GM19467 (cell line): ENCODE data around the gene DENR.
"Not testable (repeated sequence)": the region's sequence is repeated elsewhere in the genome, so short reads cannot be mapped to it uniquely, and the experiment has no call there.

Experiments
- ATAC-seq: cut with Tn5 transposase; IDR thresholded peaks from one replicate; pipeline ENCODE4 v1.9.1; 2021; ENCODE audit warnings: mild to moderate bottlenecking, moderate library complexity; ENCODE audit not compliant: unreplicated experiment

The DENR gene, protein sequence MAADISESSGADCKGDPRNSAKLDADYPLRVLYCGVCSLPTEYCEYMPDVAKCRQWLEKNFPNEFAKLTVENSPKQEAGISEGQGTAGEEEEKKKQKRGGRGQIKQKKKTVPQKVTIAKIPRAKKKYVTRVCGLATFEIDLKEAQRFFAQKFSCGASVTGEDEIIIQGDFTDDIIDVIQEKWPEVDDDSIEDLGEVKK

DNA sequence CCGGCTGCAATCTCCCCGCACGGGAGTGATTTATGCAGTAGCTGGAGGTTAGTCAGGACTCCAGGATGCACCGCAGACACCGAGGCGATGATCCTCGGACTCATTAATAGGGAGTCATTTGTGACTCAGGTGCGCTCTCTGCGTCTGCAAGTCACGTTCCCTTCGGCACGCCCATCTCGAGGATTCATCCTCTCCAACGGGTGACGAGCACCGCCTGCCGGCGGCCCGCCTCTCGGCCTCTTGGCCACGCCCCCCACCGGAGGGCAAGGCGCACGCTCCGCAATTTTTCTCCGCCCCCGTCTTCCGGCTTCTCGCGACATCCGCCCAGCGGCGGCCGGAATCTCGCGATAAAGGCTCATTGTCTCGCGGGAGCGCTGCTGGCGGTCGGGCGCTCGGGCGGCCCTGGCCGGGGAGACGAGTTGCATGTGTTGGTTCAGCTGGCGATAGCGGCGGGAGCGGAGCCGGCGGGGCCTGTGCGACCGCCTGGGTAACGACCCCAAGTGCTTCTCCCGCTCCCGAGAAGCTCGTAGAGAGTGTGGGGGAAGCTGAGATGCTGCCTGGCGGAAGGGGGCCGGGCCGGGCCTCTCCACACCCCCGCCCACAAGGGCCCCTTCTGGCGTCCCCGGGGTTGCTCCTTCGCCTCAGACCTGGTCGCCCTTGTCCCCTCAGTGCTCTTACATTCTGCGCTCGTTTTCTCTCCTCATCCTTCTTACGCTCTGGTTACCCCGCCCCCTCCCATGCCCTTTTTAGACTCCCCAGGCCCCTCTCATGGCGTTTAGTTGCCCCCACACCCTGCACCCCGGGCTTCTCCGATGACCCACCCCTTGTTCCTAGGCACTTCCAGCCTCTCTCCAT lies at the start of gene DENR:
DENR (plus strand) TSS at position 361 of the 855 bp plus-strand sequence. CDS start 878 bp downstream, outside the sequence.
- ATAC-seq: peak; percentile 91

DNA sequence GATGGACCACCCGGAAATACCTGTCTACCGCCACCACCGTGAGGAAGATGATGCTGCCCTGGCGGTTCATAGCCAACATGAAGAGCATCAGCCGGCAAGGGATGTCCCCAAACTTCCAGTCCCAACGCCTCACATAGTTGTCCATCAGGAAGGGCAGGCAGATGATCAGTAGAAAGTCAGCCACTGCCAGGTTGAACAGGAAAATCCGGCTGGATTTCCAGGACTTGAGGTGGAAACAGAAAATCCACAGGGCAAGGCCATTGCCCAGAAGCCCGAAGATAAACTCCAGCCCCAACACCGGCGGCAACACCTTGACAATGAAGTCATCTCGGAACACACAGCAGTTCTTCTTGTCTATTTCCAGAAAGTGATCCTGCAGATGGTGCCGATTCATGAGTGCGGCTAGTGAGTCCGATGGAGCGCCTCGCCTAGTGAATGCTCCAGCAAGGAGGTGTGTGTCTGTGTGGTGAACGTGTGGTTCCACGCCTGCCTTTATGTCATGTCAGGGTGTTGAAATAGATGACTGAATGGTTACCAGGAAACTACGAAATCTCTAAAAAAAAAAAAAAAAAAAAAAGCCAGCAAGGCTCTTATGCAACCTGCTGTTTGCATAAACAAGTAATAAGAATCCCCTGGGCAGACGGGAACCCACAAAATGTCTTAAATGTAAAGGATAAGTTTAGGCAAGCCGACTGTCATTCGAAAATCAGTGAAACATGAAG lies 49.6 kb upstream of the DENR start, which contains the start of gene HCAR2:
HCAR2 (minus strand) TSS at position 468 of the 722 bp plus-strand sequence; CDS start at position 394, 74 bp downstream.
- not testable (repeated sequence) for ATAC-seq

DNA sequence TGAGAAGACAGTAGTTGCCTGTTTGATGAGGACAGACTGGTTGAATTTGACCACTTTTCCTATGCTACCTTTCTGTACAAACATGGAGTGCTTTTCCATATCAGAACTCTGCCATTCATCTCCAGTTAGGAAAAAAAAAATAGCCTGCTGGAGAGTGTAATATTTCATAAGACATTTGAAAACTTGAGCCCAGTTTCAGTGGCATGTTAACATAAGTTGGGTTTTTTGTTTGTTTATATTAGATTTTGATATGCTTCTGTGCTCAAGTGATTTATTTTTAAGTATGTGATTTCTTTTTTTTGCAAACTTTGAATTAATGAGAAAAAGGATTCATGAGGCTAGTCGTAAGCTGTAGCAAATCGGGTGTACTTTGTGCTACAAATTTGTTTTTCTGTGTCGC lies 48.8 kb upstream of the DENR start:
- ATAC-seq: not testable (repeated sequence)

DNA sequence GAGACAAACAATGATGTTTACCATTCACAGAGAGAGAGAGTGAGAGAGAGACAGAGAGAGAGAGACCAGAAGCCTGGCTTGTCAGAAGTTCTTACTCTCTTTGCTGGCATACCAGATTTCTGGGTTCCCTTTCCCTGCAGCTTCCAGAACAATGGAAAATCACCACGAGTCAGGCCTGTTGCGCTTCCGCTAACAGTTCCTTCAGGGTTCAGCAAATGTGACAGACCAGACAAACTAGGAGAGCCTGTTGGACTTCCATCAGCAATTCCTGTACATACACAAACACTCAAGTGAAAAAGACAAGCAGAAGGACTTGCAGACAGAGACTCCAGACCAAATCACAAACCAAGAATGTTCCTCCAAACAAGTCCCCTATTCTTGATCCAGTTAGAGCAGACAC lies 43.3 kb upstream of the DENR start:
- ATAC-seq: not testable (repeated sequence)

DNA sequence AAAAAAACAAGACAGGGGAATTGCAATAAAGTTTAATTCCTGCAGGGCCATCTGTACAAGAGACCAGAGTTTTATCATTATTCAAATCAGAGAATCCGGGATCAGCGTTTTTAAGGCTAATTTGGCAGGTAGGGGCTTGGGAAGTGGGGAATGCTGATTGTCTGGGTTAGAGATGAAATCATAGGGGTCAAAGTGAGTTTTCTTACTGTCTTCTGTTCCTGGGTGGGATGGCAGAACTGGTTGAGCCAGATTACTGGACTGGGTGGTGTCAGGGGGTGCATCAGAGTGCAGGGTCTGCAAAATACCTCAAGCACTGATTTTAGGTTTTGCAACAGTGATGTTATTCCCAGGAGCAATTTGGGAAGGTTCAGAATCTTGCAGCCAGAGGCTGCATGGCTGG lies 42.3 kb upstream of the DENR start:
- ATAC-seq: not testable (repeated sequence)

DNA sequence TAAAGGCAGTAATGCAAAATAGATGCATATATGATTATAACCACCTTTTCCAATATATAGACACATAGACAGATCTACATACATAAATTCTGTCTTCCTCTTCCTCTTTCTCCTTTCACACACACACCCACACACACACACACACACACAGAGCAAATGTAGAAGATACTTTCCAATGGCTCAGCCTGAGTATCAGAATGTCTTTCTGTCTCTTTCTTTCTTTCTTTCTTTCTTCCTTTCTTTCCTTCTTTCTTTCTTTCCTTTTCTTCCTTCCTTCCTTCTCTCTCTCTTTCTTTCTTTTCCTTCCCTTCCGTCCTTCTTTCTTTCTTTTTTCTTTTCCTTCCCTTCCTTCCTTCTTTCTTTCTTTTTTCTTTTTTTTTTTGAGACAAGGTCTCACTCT lies 41.4 kb upstream of the DENR start:
- not testable (repeated sequence) for ATAC-seq

DNA sequence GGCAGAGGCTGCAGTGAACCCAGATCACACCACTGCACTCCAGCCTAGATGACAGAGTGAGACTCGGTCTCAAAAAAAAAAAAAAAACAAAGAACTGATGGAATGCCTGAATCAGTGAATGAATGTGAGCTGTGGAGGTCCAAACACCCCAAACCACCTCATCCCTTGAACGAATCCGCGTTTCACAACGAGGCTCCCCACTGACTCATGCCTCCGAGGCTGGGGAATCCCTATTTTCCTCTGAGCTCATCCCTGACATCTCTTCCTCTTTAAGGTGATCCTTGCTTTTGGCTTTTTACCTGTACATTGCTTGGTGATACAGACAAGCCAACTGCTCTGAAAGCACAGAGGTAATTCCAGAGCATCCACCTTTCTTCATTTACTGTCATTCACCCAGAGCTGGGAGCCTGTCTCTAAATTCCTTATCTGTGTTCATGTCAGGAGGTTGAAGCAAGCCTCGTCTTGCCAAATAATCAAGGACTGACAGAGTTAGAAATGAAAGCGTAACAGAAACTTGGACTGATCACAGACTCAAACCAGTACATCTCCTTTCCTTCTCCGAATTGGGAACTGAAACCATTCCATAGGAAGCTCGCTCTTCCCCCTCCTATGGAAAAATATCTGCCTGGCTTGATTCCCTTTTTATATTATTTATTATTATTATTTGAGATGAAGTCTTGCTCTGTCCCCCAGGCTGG lies 39.0 kb upstream of the DENR start:
- ATAC-seq: not testable (repeated sequence)

DNA sequence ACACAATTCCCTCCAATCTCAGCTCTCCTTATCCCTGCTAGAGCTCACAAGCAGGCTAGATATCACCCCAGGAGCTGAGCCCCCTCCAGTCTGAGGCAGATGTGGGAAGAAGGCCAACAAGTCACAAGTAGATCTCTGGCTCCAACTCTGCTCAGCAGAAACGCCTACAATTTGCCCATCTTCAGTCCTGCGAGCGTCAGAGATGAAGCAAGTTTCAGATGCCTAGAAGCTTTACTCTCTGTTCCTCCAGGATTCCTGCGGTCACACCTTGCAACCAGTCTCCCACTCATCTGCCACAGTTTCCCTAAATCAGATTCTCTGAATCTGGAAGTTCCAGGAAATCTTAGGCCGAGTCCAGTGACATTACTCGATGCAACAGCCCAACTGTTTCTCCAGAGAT lies 37.4 kb upstream of the DENR start:
- ATAC-seq: not testable (repeated sequence)

DNA sequence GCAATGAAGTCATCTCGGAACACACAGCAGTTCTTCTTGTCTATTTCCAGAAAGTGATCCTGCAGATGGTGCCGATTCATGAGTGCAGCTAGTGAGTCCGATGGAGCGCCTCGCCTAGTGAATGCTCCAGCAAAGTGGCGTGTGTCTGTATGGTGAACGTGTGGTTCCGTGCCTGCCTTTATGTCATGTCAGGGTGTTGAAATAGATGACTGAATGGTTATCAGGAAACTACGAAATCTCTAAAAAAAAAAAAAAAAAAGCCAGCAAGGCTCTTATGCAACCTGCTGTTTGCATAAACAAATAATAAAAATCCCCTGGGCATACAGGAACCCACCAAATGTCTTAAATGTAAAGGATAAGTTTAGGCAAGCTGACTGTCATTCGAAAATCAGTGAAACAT lies 36.0 kb upstream of the DENR start, which contains the start of gene HCAR3:
HCAR3 (minus strand) TSS at position 154 of the 400 bp plus-strand sequence; CDS start at position 80, 74 bp downstream.
- ATAC-seq: not testable (repeated sequence)

DNA sequence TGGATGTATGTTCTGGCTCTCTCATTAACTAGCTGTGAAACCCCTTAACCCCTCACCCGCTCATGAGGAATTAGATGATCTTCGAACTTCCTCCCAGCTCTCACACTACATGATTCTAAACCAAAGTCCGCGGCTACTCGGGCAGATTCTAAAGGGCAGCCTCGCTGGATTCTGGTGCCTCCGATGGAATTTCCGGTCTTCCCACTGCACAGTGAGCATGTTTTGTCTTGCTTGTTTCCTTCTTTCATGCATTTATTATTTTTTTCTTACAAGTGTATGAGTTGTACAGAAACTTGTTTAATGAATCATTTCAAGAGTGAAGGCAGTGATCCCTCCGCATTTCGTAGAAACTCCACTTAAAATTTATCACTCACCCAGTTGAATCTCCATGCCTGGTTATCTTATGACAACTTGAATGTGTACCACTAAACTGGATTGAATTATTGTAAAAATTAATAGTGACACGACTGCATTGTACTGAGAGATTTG lies 31.5 kb upstream of the DENR start:
- no peak for ATAC-seq

DNA sequence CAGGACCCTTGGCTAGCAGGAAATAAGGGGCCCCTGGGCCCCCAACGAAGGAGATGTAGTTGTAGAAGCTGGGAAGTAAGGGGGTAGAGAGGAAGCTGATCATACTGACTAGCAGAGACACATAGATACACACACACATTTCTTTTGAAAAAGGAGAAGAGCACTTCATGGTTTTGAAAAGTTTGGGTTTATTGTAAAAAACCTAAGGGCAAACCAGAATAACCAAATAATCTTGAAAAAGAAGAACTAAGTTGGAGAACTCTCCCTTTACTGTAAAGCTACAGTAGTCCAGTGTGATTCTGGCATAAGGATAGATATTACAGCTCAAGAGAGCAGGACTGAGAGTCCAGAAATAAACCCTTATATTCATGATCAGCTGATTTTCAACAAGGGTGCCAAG lies 30.2 kb upstream of the DENR start:
- ATAC-seq: no peak

DNA sequence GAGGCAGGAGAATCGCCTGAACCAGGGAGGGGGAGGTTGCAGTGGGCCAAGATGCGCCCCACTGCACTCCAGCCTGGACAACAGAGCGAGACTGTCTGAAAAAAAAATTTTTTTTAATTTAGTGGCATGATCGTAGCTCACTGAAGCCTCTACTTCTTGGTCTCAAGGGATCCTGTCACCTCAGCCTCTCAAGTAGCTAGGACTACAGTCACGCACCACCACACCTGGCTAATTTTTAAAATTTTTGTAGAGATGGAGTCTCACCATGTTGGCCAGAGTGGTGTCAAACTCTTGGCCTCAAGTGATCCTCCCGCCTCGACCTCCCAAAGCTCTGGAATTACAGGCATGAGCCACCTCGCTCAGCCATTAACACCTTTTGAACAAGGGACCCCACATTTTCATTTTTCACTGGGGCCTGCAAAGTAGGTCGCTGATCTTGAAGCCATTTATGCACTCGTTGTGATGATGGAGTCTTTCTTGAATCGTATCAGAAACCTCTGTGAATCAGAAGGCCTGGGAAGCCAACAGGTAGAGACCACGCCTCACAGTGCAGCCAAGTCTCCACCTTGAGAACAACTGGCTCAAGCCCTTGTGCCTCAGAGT lies 27.9 kb upstream of the DENR start:
- no peak for ATAC-seq

DNA sequence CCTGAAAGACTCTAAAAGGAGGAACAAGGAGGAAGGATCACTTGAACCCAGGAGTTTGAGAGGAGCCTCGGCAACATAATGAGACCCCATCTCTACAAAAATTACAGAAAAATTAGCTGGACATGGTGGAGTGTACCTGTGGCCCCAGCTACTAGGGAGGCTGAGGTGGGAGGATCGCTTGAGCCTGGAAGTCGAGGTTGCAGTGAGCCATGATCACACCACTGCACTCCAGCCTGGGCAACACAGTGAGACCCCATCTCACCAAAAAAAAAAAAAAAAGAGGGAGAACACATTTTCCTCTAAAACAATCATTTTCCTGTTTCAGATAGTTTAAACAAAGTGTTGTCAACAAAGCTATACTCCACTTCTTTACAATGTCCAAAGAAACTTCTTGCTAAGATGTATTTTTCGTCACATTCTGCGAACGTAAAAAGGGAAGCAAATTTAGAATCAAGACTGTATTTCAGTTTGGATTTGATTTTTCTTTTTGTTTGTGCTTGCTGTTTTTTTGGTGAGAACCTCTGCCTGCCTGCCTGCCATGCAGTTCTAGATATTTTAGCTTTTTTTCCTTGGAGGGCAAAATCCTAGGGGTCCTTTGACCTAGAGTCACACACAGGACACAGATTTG lies 27.1 kb upstream of the DENR start:
- ATAC-seq: no peak

DNA sequence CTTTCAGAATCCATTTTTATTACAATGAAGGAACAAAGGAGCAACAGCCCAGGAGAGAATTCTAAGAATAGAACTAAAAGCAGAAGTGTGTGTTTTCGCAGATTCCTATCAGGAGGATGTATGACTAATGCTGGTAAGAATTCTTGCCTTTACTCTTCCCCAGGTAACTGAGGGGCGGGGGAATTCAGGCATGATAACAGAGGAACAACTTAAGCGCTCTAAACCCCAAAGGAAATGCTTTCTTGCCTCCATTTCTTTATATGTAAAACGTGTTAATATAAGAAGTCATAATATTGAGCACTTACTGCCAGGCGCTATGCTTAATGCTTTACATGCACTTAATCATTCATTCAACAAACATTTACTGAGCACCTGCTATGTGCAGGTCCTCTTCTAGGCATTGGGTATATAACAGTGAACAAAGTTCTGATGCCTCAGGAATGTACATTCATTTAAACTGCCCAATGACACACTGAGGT lies 26.5 kb upstream of the DENR start:
- ATAC-seq: no peak

DNA sequence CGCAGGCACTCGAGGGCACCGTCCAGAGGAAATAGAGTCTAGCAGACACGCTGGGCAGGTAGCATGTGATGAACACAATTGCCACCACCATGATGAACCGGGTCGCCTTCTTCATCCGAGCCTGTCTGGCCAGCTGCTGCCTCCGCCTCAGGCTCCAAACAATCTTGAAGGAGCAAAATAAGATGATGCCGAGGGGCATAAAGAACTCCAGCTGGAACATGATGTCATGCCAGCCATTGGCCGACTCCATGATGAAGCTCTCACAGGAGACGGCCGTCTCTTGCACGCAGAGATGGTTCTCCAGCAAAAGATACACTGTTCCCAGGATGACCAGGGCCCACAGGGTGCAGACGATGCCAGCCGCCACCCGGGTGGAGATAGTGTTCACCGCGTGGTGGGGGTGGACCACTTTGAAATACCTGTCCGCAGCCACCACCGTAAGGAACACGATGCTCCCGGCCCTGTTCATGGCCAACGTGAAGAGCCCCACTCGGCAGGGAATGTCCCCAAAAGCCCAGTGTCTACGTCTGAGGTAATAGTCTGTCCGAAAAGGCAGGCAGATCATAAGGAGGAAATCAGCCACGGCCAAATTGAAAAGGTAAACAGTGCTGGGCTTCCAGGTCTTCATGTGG lies 22.9 kb upstream of the DENR start:
- no peak for ATAC-seq

DNA sequence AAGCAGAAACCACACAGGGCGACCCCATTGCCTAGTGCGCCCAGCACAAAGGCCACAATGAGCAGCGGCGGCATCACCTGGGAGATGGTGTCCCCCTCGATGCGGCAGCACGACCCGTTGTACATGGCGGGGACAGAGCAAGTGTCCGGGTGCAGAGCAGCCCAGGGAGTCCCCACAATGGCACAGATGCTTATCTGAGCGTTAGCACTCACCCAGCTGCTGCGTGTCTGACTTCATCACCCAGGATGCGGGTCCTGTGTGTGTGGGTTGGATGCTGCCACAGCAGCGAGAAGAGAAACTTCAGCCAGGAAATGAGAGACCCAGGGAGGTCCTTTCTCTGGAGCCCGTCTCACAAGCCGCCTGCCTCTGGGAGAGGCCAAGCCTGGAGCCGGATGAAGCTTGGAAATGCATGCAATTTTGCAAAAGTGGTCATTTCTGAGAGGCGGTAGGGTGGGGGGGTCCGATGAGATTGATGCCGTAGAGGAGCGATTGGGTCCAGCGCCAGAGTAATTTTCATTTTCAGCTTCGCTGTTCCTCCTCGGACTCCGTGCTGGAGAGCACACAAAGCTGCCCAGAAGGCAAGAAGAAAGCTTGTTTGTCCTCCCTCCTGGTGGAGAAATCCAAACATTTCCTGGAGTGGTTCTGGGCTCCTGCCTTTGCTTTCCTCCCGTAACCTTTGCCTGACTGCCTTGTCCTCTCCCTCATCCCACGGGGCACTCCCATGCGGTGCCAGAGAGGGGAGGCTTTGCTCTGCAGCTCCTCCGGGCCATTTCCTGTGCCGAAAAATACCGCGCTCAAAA lies 22.2 kb upstream of the DENR start, which contains the start of gene HCAR1:
HCAR1 (minus strand) TSS at position 630 of the 800 bp plus-strand sequence; CDS start at position 125, 505 bp downstream.
- ATAC-seq: no peak

DNA sequence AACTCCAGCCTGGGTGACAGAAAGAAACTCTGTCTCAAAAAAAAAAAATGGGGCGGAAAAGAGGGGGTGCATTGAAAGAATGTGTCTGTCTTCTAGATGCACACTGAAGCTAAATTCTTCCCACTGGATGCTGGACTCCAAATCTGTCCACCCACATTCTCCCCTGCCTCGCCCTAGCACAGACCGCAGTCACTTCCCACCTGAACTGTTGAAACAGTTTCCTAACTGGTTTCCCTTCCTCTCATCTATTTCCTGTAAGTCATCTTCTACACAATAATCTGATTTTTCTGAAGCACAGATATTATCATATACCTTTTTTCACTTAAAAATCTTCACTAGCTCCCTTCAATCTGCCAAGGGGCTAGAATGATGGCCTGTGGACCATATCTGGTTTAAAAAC lies 20.5 kb upstream of the DENR start:
- no peak for ATAC-seq

DNA sequence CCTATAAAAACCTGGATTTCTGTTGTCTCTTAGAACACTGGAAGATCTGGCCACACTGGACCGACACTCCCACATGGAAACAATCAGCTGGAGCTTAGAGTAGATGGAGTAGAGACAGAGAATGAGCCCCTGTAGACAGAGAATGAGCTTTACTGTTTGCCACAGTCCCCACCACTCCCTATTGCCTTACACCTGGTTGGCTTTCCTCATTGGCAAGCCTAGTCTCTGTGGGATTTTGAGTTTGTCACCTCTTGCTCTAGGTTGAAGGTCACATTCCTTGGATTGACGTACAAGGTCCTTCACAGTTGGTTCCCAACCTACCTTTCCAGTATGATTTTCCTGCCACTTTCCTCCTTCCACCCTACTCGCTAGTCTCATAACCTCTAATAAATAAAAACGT lies 20.0 kb upstream of the DENR start:
- ATAC-seq: no peak
